Fibroblast of pulmonary artery (primary cell): ENCODE measurements around the gene FAM185A.
"Not testable (repeated sequence)": the region's sequence is repeated elsewhere in the genome, so short reads cannot be mapped to it uniquely, and the experiment has no call there.

Source experiments
- DNase-seq: peaks from one replicate; pipeline ENCODE4 v3.0.0-alpha.2; 2010; ENCODE audit warnings: low read depth
- H3K4me3 ChIP-seq: replicated peaks from 2 replicates; pipeline ENCODE4 v1.5.1; 2011; ENCODE audit warnings: low read depth, mild to moderate bottlenecking, control low read depth, low read length, moderate library complexity
- CTCF ChIP-seq: IDR thresholded peaks from 2 replicates; pipeline ENCODE4 v1.5.1; 2011; ENCODE audit warnings: mild to moderate bottlenecking, control low read depth, low read length, inconsistent platforms; ENCODE audit errors: missing control alignments

Gene FAM185A

GRCh38 chr7:102758227-102758626 is 9.4 kb downstream of the FAM185A start:
- DNase-seq, result peak; percentile 23
- not testable (repeated sequence) for H3K4me3 ChIP-seq
- TF ChIP-seq CTCF, result peak; percentile 13

GRCh38 chr7:102759934-102760333 is 11.1 kb downstream of the FAM185A start:
- not testable (repeated sequence) for H3K4me3 ChIP-seq, DNase-seq

GRCh38 chr7:102761234-102761633 is 12.4 kb downstream of the FAM185A start:
- DNase-seq, result not testable (repeated sequence)

GRCh38 chr7:102763295-102763905 is 14.6 kb downstream of the FAM185A start:
- DNase-seq, result peak; percentile 1
- not testable (repeated sequence) for H3K4me3 ChIP-seq

More at GRCh38 chr7:102761234-102761633, 12.4 kb downstream of the FAM185A start:
- not testable (repeated sequence) for H3K4me3 ChIP-seq

- not testable (repeated sequence) for H3K4me3 ChIP-seq, DNase-seq
Measured at GRCh38 chr7:102769657-102770192, 20.9 kb downstream of the FAM185A start.

- not testable (repeated sequence) for H3K4me3 ChIP-seq, DNase-seq
Measured at GRCh38 chr7:102770467-102770866, 21.7 kb downstream of the FAM185A start.

- not testable (repeated sequence) for DNase-seq, H3K4me3 ChIP-seq
Measured at GRCh38 chr7:102776217-102776616, 27.4 kb downstream of the FAM185A start.

GRCh38 chr7:102778663-102779062 is 29.9 kb downstream of the FAM185A start:
- not testable (repeated sequence) for H3K4me3 ChIP-seq, DNase-seq

- not testable (repeated sequence) for DNase-seq, H3K4me3 ChIP-seq
Measured at GRCh38 chr7:102780926-102781325, 32.1 kb downstream of the FAM185A start.

- DNase-seq, H3K4me3 ChIP-seq: not testable (repeated sequence)
Measured at GRCh38 chr7:102788770-102789169, 40.0 kb downstream of the FAM185A start.

- H3K4me3 ChIP-seq, DNase-seq: not testable (repeated sequence)
Measured at GRCh38 chr7:102790364-102791100, 41.7 kb downstream of the FAM185A start.

- DNase-seq, H3K4me3 ChIP-seq: not testable (repeated sequence)
Measured at GRCh38 chr7:102791367-102791766, 42.6 kb downstream of the FAM185A start.

GRCh38 chr7:102791831-102792230 is 43.0 kb downstream of the FAM185A start:
- DNase-seq, H3K4me3 ChIP-seq: not testable (repeated sequence)

GRCh38 chr7:102794567-102794966 is 45.8 kb downstream of the FAM185A start:
- not testable (repeated sequence) for H3K4me3 ChIP-seq
- peak; percentile 57 for DNase-seq

- peak; percentile 58 for DNase-seq
- H3K4me3 ChIP-seq, result not testable (repeated sequence)
Measured at GRCh38 chr7:102795987-102796595, 47.3 kb downstream of the FAM185A start.
